H1 (cell line): ENCODE measurements around the gene FOXB1. TPM values are rescaled to one million over a fixed set of nuclear protein-coding genes. Genes with fewer than 3 reads are reported as not detected.
A peak's percentile ranks its signal among the peaks of the same experiment; 100 is the strongest.

Source experiments
- CTCF ChIA-PET: fragments of 300-600 bp; sonication (Branson Sonifier 250); formaldehyde crosslinking; loops from one replicate; lab custom pipeline; 2021; ENCODE audit not compliant: partially characterized antibody; lab: Charles Lee
- POLR2A ChIA-PET: fragments of 300-600 bp; sonication (Branson Sonifier 250); formaldehyde crosslinking; loops from one replicate; lab custom pipeline; 2021; ENCODE audit warnings: inconsistent platforms; ENCODE audit not compliant: partially characterized antibody; lab: Charles Lee
- DNase-seq, 2 experiments: peaks; one replicate each; pipeline versions ENCODE4 v3.0.0 to v3.0.0-alpha.2; 2010 to 2022; ENCODE audit warnings: low spot score in 2 of 2, low read depth in 1 of 2, mixed read lengths in 1 of 2
- FAIRE-seq: peaks from 2 replicates; lab custom pipeline; 2011; peaks lifted over from hg19 to GRCh38; lab: Jason Lieb, UNC
- H2AFZ ChIP-seq: 2 replicates; pipeline ENCODE4 v1.8.1; 2012; ENCODE audit warnings: low read length, inconsistent platforms
- H2AK5ac ChIP-seq: 2 replicates; pipeline ENCODE4 v1.6.1; 2013; ENCODE audit warnings: low read depth, low read length
- H2BK120ac ChIP-seq: replicated peaks from 2 replicates; pipeline ENCODE3; 2013; ENCODE audit warnings: low read depth, low read length, inconsistent platforms
- H2BK12ac ChIP-seq: 2 replicates; pipeline ENCODE4 v1.6.1; 2013; ENCODE audit warnings: low read depth, low read length
- H2BK15ac ChIP-seq: 2 replicates; pipeline ENCODE4 v1.6.1; 2013; ENCODE audit warnings: low read length
- H2BK20ac ChIP-seq: 2 replicates; pipeline ENCODE4 v1.6.1; 2013; ENCODE audit warnings: low read length
- H2BK5ac ChIP-seq: 2 replicates; pipeline ENCODE4 v1.6.1; 2013; ENCODE audit warnings: low read depth, low read length
- H3K14ac ChIP-seq: 2 replicates; pipeline ENCODE4 v1.6.1; 2013; ENCODE audit warnings: inconsistent platforms; ENCODE audit not compliant: insufficient read length
- H3K18ac ChIP-seq: 2 replicates; pipeline ENCODE4 v1.6.1; 2013; ENCODE audit warnings: low read length; ENCODE audit errors: extremely low read depth
- H3K23ac ChIP-seq: 2 replicates; pipeline ENCODE4 v1.6.1; 2013; ENCODE audit warnings: inconsistent platforms; ENCODE audit not compliant: insufficient read length
- H3K23me2 ChIP-seq: 2 replicates; pipeline ENCODE4 v1.6.1; 2013; ENCODE audit warnings: low read depth, low read length
- H3K27ac ChIP-seq: 2 replicates; pipeline ENCODE4 v1.6.1; 2011; ENCODE audit warnings: low read depth, low read length, inconsistent platforms
- H3K27me3 ChIP-seq, 4 experiments: replicated peaks in 1 of 4; 1 replicate in 1 of 4; 2 replicates in 3 of 4; pipeline versions ENCODE4 v1.6.1 to v1.8.1; 2011 to 2013; ENCODE audit warnings: low read length in 3 of 4, mild to moderate bottlenecking in 3 of 4, inconsistent platforms in 2 of 4, mixed read lengths in 2 of 4, moderate library complexity in 1 of 4; ENCODE audit not compliant: control insufficient read depth in 3 of 4, insufficient read depth in 3 of 4; ENCODE audit errors: extremely low read depth in 1 of 4
- H3K36me3 ChIP-seq, 4 experiments: 2 replicates each; pipeline versions ENCODE4 v1.6.1 to v1.8.1; 2011 to 2013; ENCODE audit warnings: mild to moderate bottlenecking in 4 of 4, low read length in 3 of 4, moderate library complexity in 2 of 4, control low read depth in 1 of 4, inconsistent platforms in 1 of 4; ENCODE audit not compliant: insufficient read depth in 4 of 4, control insufficient read depth in 2 of 4
- H3K4ac ChIP-seq: replicated peaks from 2 replicates; pipeline ENCODE3; 2013; ENCODE audit warnings: low read length, low read depth, mixed read lengths, inconsistent platforms; ENCODE audit not compliant: insufficient read length
- H3K4me1 ChIP-seq, 4 experiments: replicated peaks in 1 of 4; 1 replicate in 1 of 4; 2 replicates in 3 of 4; pipeline versions ENCODE4 v1.6.1 to v1.8.1; 2011 to 2013; ENCODE audit warnings: low read length in 3 of 4, inconsistent platforms in 2 of 4, mixed read lengths in 1 of 4; ENCODE audit not compliant: insufficient read depth in 4 of 4, control insufficient read depth in 3 of 4
- H3K4me2 ChIP-seq, 2 experiments: 2 replicates each; pipeline versions ENCODE4 v1.6.1 to v1.8.1; 2011 to 2013; ENCODE audit warnings: low read depth in 2 of 2, low read length in 2 of 2, control low read depth in 1 of 2, inconsistent platforms in 1 of 2, mild to moderate bottlenecking in 1 of 2; ENCODE audit not compliant: insufficient read depth in 1 of 2
- H3K4me3 ChIP-seq, 4 experiments: fragments of 200-600, 300-600 bp in 1 of 4; sonication (generic), shearing (Covaris generic), sonication (Bioruptor Twin) in 1 of 4; 2 replicates each; pipeline versions ENCODE4 v1.5.1 to v1.8.1; 2011 to 2016; ENCODE audit warnings: low read length in 4 of 4, low read depth in 3 of 4, control low read depth in 2 of 4, inconsistent platforms in 2 of 4, mild to moderate bottlenecking in 2 of 4, mixed read lengths in 1 of 4, moderate library complexity in 1 of 4; ENCODE audit not compliant: insufficient read depth in 2 of 4; ENCODE audit errors: extremely low read depth in 1 of 4
- H3K56ac ChIP-seq: replicated peaks from 2 replicates; pipeline ENCODE3; 2013; ENCODE audit warnings: low read depth, mild to moderate bottlenecking, mixed read lengths, low read length, inconsistent platforms; ENCODE audit not compliant: insufficient read length
- H3K79me1 ChIP-seq: 2 replicates; pipeline ENCODE4 v1.6.1; 2013; ENCODE audit warnings: low read depth, low read length, control low read depth
- H3K79me2 ChIP-seq, 2 experiments: 2 replicates each; pipeline versions ENCODE4 v1.6.1 to v1.8.1; 2012 to 2013; ENCODE audit warnings: low read length in 2 of 2, mild to moderate bottlenecking in 2 of 2, inconsistent platforms in 1 of 2; ENCODE audit not compliant: insufficient read depth in 2 of 2, control insufficient read depth in 1 of 2
- H3K9ac ChIP-seq, 4 experiments: replicated peaks in 1 of 4; 1 replicate in 1 of 4; 2 replicates in 3 of 4; pipeline versions ENCODE4 v1.6.1 to v1.8.1; 2011 to 2013; ENCODE audit warnings: low read depth in 3 of 4, low read length in 3 of 4, control low read depth in 2 of 4, mild to moderate bottlenecking in 2 of 4, moderate library complexity in 2 of 4, inconsistent platforms in 1 of 4; ENCODE audit errors: extremely low read depth in 1 of 4
- H3K9me3 ChIP-seq, 2 experiments: 2 replicates each; pipeline versions ENCODE4 v1.6.1 to v1.8.1; 2012 to 2013; ENCODE audit warnings: mild to moderate bottlenecking in 2 of 2, moderate library complexity in 2 of 2, control low read depth in 1 of 2, inconsistent platforms in 1 of 2, low read depth in 1 of 2, low read length in 1 of 2, mixed read lengths in 1 of 2; ENCODE audit not compliant: insufficient read depth in 2 of 2
- H4K20me1 ChIP-seq, 2 experiments: replicated peaks in 1 of 2; 2 replicates each; pipeline versions ENCODE3 to v1.8.1; 2011 to 2013; ENCODE audit warnings: inconsistent platforms in 2 of 2, low read length in 2 of 2, mild to moderate bottlenecking in 1 of 2; ENCODE audit not compliant: insufficient read depth in 2 of 2, control insufficient read depth in 1 of 2
- H4K5ac ChIP-seq: 2 replicates; pipeline ENCODE4 v1.6.1; 2013; ENCODE audit warnings: low read length, low read depth, mixed read lengths, inconsistent platforms; ENCODE audit not compliant: insufficient read length
- H4K8ac ChIP-seq: 2 replicates; pipeline ENCODE4 v1.8.0; 2013; ENCODE audit warnings: mild to moderate bottlenecking, moderate library complexity, low read length, inconsistent platforms; ENCODE audit not compliant: insufficient read depth; ENCODE audit errors: extremely low read depth
- H4K91ac ChIP-seq: replicated peaks from 2 replicates; pipeline ENCODE3; 2013; ENCODE audit warnings: low read length, mixed read lengths, inconsistent platforms; ENCODE audit not compliant: insufficient read length
- BCL11A ChIP-seq, 2 experiments: IDR thresholded peaks; one replicate each; pipeline ENCODE4 v1.6.1; 2011; ENCODE audit warnings: low read depth in 2 of 2, low read length in 2 of 2, mild to moderate bottlenecking in 2 of 2
- CHD1 ChIP-seq: IDR thresholded peaks from 2 replicates; pipeline ENCODE4 v1.6.1; 2012; ENCODE audit warnings: low read depth, low read length, improper control_type of control experiment
- E2F6 ChIP-seq: IDR thresholded peaks from 2 replicates; pipeline ENCODE4 v1.6.1; 2012; ENCODE audit warnings: inconsistent platforms
- EGR1 ChIP-seq: IDR thresholded peaks from 2 replicates; pipeline ENCODE4 v1.6.1; 2011; ENCODE audit warnings: low read depth, low read length, borderline replicate concordance
- NRF1 ChIP-seq: IDR thresholded peaks from 2 replicates; pipeline ENCODE4 v1.6.1; 2011; ENCODE audit warnings: mild to moderate bottlenecking, low read depth, low read length, improper control_type of control experiment
- RXRA ChIP-seq: IDR thresholded peaks from 2 replicates; pipeline ENCODE4 v1.6.1; 2011; ENCODE audit warnings: low read depth, mild to moderate bottlenecking, low read length, moderate library complexity; ENCODE audit not compliant: insufficient read depth
- SIRT6 ChIP-seq: IDR thresholded peaks from one replicate; pipeline ENCODE4 v1.7.1; 2012; ENCODE audit warnings: low read length, inconsistent platforms
- SUZ12 ChIP-seq: fragments of 200-600 bp; sonication (generic); IDR thresholded peaks from 2 replicates; pipeline ENCODE4 v1.6.1; 2012; ENCODE audit warnings: mild to moderate bottlenecking, inconsistent platforms, low read length, moderate library complexity, mixed read lengths
- USF2 ChIP-seq: IDR thresholded peaks from 2 replicates; pipeline ENCODE4 v1.6.1; 2011; ENCODE audit warnings: low read length, improper control_type of control experiment
- YY1 ChIP-seq: IDR thresholded peaks from 2 replicates; pipeline ENCODE4 v1.6.1; 2011; ENCODE audit warnings: low read depth, mild to moderate bottlenecking, low read length
- WGBS, 2 experiments: shearing (Covaris generic) in 1 of 2; methylation state at CpG; one replicate each; pipeline versions ENCODE4 v1.1.6 to v1.1.7; 2013 to 2015; ENCODE audit warnings: low lambda C conversion rate in 2 of 2, mixed read lengths in 2 of 2, inconsistent platforms in 1 of 2, low coverage in 1 of 2, missing lambda C conversion rate in 1 of 2; ENCODE audit not compliant: insufficient replicate concordance in 2 of 2, insufficient coverage in 1 of 2, insufficient read length in 1 of 2; ENCODE audit errors: extremely low coverage in 1 of 2, missing lambda C conversion rate in 1 of 2; 5-methylcytosine and 5-hydroxymethylcytosine counted together
- polyA plus RNA-seq, 7 experiments: library from polyadenylated mRNA; depleted of rRNA in 3 of 7; stranded (reverse) in 5 of 7; unstranded in 2 of 7; fragments of >200 nt in 5 of 7; fragments of 200-250 nt in 2 of 7; gene quantifications; 1 replicate in 5 of 7; 2 replicates in 1 of 7; 4 replicates in 1 of 7; pipeline versions ENCODE4 v1.2.1 to v1.2.3, GENCODE V29; 2011 to 2013; ENCODE audit warnings: missing spikeins in 2 of 7, mixed read lengths in 2 of 7
- total RNA-seq: library from RNA; stranded (reverse); fragmentation: NEBNext Ultra II Directional; extraction: Animal tissue kit (Norgen Biotek cat#: 25700); gene quantifications from 2 replicates; pipeline ENCODE4 v1.2.1, GENCODE V29; 2021

FOXB1 gene
- total and polyA plus RNA-seq, 2 of the 8 experiments (the other 6 are each of a cell fraction or from before 2014, with no cell fraction given), result 0.92 to 1.5 TPM

GRCh38 chr15:59995568-59996297 lies 8.4 kb upstream of the FOXB1 start:
- Histone ChIP-seq H3K27me3 (peaks cover 0 to 50% (median 29%) of the 10 kb centered on the region in 4 experiments; a peak in 6 of 7 replicates), H4K8ac (no peak overlapping the region), H3K9ac (peak overlapping the region in 1 of 4 experiments; percentile 14; a peak in 2 of 7 replicates), H3K4me2 (peak overlapping the region; percentile 98 to 100), H3K56ac (no peak overlapping the region), H3K79me1 (no peaks in the 10 kb centered on the region), H3K18ac (peak overlapping the region; percentile 60; the same call in 1 of the 2 replicates), H3K36me3 (no peaks in the 10 kb centered on the region), H2BK20ac (no peak overlapping the region; the same call in 1 of the 2 replicates), H4K20me1 (no peaks in the 10 kb centered on the region), H3K4me3 (peak overlapping the region; percentile 31 to 63 (median 58)), H2BK12ac (peak overlapping the region; percentile 68; the same call in 1 of the 2 replicates), H2AFZ (0 out of 2 replicates have a peak overlapping the region, but pooled peaks have one; percentile 21), H3K4me1 (peaks cover 9 to 28% (median 18%) of the 10 kb centered on the region in 4 experiments), H3K23me2 (peaks cover 42% of the 10 kb centered on the region), H2BK5ac (peak overlapping the region; percentile 40; the same call in 1 of the 2 replicates), H3K4ac (no peak overlapping the region), H4K5ac (no peak overlapping the region), H3K9me3 (no peaks in the 10 kb centered on the region), H3K27ac (no peak overlapping the region), H4K91ac (no peak overlapping the region), H2AK5ac (no peak overlapping the region), H3K23ac (no peak overlapping the region), H2BK15ac (no peak overlapping the region), H3K14ac (no peak overlapping the region), H3K79me2 (no peaks in the 10 kb centered on the region), H2BK120ac (no peak overlapping the region)
- CTCF ChIA-PET, result interaction anchor here (1.3 to 4.0 kb wide), 7 partner anchors 9 to 271 kb away, joined by 3 to 33 read pairs (median 11); partner anchors contain the start of gene FOXB1
- peak; percentile 24 for FAIRE-seq
- 2% methylated on average over 24 of the region's 24 CpGs; no CpG with 5 or more reads in 1 of the 2 experiments for WGBS, 2 experiments
- peak in 1 of 2 experiments; percentile 55 for DNase-seq
- POLR2A ChIA-PET, result interaction anchor here (0.6 to 2.8 kb wide), 11 partner anchors 8 to 125 kb away, joined by 3 to 24 read pairs (median 4); partner anchors contain the start of gene FOXB1
- TF ChIP-seq NRF1 (no peak), EGR1 (no peak), USF2 (no peak), E2F6 (peak; percentile 74; the same call in 1 of the 2 replicates), SIRT6 (no peak), CHD1 (no peak), SUZ12 (0 out of 2 replicates have a peak, but pooled peaks have one; percentile 21), YY1 (0 out of 2 replicates have a peak, but pooled peaks have one; percentile 4), RXRA (no peak), BCL11A (IDR thresholded peaks at IDR 0.05; ENCODE audit: low read depth in 2 of 2, low read length in 2 of 2) (no peak)
